ENCODE measurements around the gene CNOT4.
"Not testable (repeated sequence)": the region's sequence is repeated elsewhere in the genome, so short reads cannot be mapped to it uniquely, and the experiment has no call there.

CNOT4 gene

DNA sequence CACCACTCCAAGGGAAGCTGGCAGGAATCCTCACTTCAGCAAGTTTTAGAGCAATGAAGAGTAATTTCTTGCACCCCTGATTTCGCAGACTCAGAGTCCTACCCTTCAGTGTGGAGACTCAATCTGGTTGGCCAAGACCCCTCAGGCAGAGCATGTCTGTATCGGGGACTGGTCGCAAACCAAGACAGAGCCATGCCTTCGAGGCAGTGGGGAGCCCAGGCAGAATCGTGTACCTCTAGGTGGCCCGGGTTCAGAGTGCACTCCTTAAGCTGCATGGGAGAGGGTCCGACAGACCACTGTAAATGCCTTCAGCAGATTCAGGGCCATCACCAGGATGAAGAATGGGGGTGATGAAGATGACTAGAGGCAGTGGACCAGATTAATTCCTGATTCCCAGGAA is 181.4 kb downstream of the CNOT4 start:
- DNase-seq (ENCODE audit: low read depth in 2 of 3, low spot score in 1 of 3) = no peak

- no peak for DNase-seq (ENCODE audit: low read depth in 2 of 3, low spot score in 1 of 3)
Measured at GRCh38 chr7:135328053-135328452, 181.8 kb downstream of the CNOT4 start.

DNA sequence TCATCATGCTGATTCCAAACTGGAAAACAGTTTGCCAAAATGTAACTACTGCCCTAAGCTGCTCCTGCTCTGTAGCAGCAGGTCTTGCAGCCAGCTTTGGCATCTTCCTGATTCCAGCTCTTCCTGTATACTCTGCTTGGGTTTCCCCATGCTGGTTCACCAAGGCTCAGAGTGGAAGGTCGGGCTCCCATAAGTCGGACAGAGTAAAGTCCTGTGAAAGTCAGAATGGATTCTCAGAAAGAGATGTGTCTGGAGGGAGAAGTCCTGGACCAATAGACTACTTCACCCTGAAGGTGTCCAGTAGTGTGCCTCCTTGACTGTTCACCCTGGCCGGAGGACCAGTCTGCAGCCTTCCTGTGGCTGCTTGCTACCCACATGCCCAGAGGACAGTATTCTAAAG is 182.4 kb downstream of the CNOT4 start:
- DNase-seq (ENCODE audit: low read depth in 2 of 3, low spot score in 1 of 3) = no peak

- DNase-seq (ENCODE audit: low read depth in 2 of 3, low spot score in 1 of 3) = no peak
Measured at GRCh38 chr7:135326636-135327280, 183.1 kb downstream of the CNOT4 start.

- DNase-seq (ENCODE audit: low read depth in 2 of 3, low spot score in 1 of 3) = no peak
Measured at GRCh38 chr7:135322571-135323340, 187.1 kb downstream of the CNOT4 start.

DNA sequence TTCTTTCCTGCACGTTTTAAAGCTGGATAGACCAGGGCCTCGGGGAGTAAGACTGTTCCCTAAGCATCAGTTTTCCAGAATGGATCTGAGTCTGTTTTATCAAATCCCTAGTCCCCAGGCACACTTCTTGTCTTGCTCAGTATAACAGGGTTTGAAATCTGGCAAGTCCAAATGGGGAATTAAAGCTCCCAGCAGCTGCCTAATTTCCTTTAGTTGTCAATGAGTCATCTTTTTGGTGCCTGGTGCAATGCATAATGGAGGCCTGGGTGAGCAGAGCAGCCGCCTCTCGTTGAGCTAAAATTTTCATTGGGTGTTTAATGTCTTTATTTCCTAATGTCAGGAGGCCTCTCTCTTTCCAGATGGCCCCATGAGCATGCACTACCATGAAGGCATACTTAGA is 188.3 kb downstream of the CNOT4 start:
- DNase-seq (ENCODE audit: low read depth in 2 of 3, low spot score in 1 of 3) = no peak

- DNase-seq (ENCODE audit: low read depth in 2 of 3, low spot score in 1 of 3) = not testable (repeated sequence)
Measured at GRCh38 chr7:135320953-135321352, 188.9 kb downstream of the CNOT4 start.

DNA sequence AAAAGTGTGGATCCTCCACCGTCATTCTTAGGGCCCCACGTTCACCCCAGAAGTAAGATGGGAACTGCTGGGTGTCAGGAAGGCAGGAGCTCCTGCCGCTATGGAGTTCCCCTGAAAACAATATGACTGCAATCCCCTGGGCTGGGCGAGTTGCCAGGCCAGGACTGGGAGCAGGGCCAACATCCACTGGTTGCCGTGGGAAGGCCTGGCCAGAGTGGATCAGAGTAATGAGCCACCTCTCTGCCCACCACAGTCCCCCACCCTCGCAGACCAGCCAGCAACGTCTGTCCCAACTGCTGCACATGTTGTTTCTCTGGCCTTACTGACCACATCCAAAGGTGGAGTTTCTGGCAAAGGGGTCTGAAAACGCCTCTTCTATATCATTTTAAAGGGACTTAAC is 189.6 kb downstream of the CNOT4 start:
- no peak for DNase-seq (ENCODE audit: low read depth in 2 of 3, low spot score in 1 of 3)

DNA sequence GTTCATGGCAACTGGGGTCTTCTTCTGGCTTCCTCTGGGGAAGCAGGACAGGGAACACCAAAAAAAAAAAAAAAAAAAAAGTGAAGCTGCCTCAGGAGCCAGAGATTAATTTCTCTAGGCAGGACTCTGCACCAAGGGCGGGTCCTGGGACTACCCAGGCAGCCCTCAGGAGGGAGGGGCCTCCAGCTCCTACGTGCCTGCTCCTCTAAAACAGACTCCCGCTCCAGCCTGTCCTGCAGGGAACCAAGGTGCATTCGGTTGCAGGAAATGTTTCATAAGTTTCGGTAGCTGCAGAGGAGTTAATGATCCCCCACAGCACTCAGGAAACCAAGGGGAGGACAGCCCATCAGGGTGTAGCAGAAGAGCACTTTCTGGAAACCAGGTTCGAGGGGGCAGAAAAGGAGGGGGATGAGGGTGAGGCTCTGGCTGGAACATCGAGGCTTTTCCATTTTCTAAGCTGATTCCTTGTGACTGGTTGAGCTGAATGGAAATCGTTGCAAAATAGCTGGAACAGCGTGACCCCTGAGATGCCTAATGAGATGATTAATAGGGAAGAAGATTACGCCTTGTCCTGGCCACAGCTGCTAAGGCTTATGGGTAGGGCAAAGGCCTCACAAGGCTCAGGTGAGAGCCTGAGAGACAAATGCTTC is 192.1 kb downstream of the CNOT4 start:
- DNase-seq (ENCODE audit: low read depth in 2 of 3, low spot score in 1 of 3) = no peak

GRCh38 chr7:135316648-135317313 is 193.1 kb downstream of the CNOT4 start:
- DNase-seq (ENCODE audit: low read depth in 2 of 3, low spot score in 1 of 3) = no peak

GRCh38 chr7:135313971-135314370 is 195.9 kb downstream of the CNOT4 start:
- no peak for DNase-seq (ENCODE audit: low read depth in 2 of 3, low spot score in 1 of 3)

Data from stimulated activated CD4-positive, alpha-beta T cell treated with anti-CD3 and anti-CD28 coated beads, Interleukin-12 subunit alpha, Interleukin-12 subunit beta, amount 100 ng/mL, for 48 hours (primary cell).